Adipose tissue (tissue), 3 donors: ENCODE measurements around the gene MAN2A2. TPM values are rescaled to one million over a fixed set of nuclear protein-coding genes. Genes with fewer than 3 reads are reported as not detected.
"Not testable (repeated sequence)": the region's sequence is repeated elsewhere in the genome, so short reads cannot be mapped to it uniquely, and the experiment has no call there.

Experiments used
- H3K27ac ChIP-seq: one replicate; pipeline ENCODE4 v1.5.1; 2013; ENCODE audit warnings: low read depth, low read length
- WGBS, 3 donors: extraction: QIAGEN DNeasy Blood & Tissue Kit; methylation state at CpG; one replicate each; pipeline ENCODE4 v1.1.7; 2013; 5-methylcytosine and 5-hydroxymethylcytosine counted together
- polyA plus RNA-seq, 3 donors: library from polyadenylated mRNA; stranded (reverse); fragments of 200-250 nt; gene quantifications; one replicate each; pipeline ENCODE4 v1.2.3, GENCODE V29; 2013
- donor health status: healthy with polysubstance abuse.
- donor health status: Bipolar disorder and iron deficiency.
- donor health status: healthy.

Gene MAN2A2
- polyA plus RNA-seq, 3 donors = 49.5 to 68.3 (median 50.2) TPM

DNA sequence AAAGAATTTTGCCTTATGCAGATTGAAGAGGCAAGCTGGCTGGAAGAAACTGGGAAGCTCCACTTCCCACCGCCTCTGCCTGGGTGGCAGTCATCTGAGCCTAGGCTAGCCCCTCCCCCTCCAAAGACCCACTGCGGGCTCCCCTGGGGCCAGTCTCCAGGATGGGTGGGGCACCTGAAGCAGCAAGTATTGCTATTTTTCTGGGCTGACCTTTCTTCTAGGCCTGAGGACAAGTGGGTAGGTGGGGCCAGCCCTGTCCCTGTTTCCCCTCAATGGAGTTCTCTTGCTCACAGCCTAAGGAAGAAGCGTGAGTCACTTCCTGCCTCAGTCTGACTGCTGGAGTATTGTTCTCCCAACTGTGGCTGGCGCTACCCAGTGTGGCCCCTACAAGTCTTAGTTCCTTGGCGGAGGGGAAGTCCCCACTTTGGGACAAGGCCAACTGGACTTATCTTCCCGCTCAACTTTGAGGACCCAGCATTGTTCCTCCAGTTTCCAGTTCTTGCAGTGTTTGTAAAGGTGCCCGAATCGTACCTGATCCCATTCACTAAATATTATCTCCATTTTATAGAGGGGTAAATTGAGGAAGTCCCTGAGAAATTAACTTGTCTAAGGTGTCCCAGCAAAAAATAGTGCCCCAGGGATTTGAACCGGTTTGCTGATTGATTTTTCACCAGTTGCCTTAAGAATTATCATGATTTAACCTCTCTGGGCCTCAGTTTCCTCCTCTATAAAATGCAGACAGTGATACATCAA is 33.3 kb upstream of the MAN2A2 start:
- no peak overlapping the region for H3K27ac ChIP-seq
- 27 to 49% (median 31%) methylated on average over 9 of the region's 9 CpGs for whole genome bisulfite sequencing, 3 donors

DNA sequence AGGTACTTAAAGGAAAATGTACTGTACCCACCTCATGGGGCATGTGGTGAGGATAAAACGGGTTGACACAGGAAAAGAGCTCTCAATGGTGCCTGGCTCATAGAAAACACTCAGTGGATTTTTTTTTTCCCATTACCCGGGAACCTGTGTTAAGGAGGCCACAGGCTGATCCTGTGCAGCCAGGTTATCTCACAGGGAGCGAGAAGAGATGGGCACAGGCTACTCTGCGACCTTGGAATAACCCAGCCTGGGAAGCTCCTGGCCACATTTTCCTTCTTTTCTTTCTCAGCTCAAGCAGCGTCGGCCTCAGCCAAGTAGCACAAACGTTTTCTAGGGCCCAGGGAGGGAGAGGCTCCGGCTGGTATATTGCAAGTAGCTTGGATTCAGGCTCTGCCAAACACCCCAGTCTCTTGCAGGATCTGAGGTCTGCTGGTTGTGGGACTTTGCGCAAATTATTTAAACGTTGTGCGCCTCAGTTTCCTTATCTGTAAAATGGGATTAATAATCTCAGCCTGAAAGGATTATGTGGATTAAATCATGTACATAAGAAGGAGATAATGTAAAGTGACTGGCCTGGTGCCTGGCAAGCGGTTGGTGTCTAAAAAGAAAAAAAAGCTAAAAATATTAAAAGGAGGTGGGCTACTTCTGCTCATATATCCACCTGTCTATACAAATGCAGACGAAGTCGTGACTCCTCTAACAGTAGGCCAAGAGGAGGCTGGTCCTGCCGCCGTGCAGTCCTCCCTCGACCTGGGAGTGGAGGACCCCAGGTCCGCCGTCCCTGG is 32.6 kb upstream of the MAN2A2 start:
- 15 to 27% (median 24%) methylated on average over 19 of the region's 19 CpGs for WGBS, 3 donors
- H3K27ac ChIP-seq = peak overlapping the region; percentile 97

DNA sequence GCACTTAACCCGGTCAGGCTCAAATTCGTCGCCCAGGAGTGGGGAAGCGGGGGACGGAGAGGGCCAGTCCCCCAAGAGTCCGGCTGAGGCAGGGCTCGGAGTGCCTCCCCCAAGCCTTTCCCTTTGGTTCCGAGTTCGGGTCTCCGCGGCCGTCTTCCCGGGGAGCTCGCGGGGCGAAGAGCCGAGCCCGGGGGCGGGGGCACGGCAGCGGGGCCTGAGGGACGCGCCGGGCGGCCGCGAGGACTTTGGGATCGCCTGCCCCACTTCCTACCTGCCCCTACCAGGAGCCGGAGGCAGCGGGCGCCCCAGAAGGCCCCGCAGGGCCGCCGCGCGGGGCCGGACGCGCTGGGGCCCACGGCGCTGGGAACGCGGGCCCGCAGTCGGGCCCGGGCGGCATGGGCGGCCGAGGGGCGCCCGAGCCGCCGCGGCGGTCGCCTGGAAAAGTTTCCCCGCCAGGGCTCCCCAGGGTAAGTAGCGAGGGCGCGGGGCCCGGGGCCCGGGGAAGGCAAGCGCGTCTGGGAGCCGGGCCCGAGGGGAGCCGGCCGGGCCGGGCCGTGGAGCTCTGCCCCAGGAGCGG is 31.9 kb upstream of the MAN2A2 start:
- H3K27ac ChIP-seq = peak overlapping the region; percentile 97
- 0 to 1% (median 1%) methylated on average over 29 to 71 of the region's 71 CpGs for WGBS, 3 donors

DNA sequence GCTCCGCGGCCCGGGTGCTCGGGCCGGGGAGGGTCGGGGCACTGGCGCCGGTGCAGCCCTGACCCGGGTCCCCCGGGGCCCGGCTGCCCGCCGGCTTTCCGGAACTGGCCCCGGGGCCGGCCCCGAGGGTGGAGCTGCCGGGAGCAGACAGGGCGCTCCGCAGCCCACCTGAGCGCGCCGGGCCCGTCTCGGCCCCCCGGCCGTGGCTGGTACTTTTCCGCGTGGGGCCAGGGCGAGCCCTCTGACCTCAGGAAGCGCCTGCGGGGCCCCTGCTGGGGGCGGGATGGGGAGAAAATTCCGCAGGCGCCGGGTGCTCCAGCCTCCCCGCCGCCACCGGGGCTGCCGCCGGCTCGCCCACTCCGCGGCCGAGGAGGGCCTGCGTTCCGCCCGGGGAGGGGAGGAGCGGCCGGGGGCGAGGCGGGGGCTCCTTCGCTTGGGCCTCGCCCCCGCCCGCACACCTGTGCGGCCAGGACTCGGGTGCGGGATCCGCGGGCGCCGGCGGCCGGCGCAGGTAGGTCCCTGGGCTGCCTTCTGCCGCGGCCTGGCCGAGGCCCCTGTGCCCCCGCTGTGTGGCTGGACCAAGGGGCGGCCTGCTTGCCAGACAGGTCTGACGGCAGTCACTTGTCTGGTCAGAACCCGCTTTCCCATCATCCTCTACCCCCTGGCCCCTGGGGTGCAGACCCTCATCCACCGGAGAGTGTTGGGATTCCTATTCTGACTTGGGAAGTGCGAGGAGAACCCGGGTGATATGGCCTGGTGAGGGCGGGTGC is 31.2 kb upstream of the MAN2A2 start:
- peak overlapping the region; percentile 97 for H3K27ac ChIP-seq
- 0 to 1% (median 1%) methylated on average over 34 to 77 of the region's 77 CpGs for WGBS, 3 donors

DNA sequence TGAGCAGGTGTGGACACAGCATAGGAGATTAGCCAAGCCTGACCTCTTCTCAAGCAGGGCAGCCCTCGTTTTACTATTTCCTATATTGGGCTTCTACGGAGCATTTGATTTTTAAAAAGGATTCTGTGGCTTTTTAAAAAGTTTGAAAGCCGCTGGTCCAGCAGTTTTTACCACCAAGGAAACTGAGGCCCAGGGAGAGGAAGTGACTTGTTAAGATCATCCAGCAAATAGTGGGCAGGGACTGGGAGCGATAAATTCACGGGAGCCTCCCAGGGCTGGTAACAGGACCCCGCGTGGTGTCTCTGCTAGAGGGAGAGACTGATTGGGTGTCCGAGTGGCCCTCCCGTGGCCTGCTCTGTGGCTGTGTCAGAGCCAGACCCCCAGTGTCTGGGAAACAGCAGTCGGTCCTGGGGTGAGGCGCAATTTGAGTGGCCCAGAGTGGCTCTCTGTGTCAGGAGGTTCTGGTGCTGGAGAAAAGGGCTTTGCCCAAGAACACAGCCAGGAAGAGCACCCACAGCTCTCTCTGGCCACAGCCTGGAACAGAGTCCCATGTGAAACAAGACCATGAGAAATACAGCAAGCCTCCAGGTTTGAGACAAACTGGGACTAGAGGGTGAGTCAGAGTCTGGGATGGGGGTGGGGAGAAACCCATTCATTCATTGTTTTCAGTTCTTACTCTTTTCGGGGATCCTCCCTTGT is 30.5 kb upstream of the MAN2A2 start:
- 16 to 35% (median 31%) methylated on average over 12 of the region's 12 CpGs for WGBS, 3 donors
- no peak overlapping the region for H3K27ac ChIP-seq

DNA sequence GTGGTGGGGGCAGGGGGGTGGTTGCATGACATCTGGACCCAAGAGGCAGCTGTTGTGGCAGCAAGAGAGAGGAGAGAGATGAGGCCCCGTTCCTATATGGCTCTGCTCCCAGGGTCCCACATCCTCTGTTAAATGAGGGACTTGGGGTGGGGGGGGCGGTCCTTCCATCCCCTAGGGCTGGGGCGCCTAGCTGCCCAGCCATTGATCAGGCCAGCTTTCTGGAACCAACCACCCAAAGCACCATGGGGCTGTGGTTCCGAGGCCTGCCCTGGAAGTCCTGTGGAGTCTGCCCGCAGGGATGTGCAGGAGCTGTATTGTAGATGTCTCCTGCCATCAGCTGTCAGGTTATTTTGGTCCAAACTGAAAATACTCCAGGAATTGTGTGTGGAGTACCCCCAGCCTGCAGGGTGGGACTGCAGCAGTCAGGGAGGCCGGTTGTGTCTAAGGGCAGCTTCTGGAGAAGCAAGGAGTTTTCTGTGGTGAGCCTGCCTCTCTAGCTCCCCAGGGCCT is 29.6 kb upstream of the MAN2A2 start:
- H3K27ac ChIP-seq = no peak overlapping the region
- 28 to 71% (median 68%) methylated on average over 6 of the region's 6 CpGs for WGBS, 3 donors

DNA sequence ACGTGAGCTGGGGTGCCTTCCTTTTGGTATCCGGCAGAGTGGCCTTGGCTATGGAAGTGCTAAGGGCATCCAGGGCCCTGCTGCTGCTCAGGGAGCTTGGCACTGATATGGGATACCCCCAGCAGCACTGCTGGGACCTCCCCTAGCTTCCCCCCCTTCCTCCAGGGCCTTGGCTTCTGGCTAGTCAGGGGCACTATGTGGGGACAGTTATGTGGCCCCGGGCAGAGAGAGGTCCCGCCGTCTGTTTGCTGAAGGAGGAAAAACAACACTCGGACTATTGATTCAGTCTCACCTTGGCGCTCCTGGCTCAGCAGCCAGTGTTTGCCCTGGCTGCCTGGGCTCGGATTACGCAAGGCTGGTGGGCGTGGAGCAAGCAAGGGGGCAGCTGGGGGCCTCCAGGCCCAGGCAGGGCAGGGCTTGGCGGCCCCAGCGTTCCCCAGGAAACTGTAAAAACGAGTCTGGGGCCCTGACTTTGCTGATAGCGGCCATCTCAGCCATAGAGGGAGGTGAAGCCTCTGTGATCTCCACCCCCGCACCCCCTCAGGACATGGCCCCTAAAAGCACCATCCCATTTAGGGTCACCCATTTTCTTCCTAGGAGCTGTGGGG is 29.0 kb upstream of the MAN2A2 start:
- no peak overlapping the region for H3K27ac ChIP-seq
- 13 to 42% (median 38%) methylated on average over 15 of the region's 15 CpGs for WGBS, 3 donors

DNA sequence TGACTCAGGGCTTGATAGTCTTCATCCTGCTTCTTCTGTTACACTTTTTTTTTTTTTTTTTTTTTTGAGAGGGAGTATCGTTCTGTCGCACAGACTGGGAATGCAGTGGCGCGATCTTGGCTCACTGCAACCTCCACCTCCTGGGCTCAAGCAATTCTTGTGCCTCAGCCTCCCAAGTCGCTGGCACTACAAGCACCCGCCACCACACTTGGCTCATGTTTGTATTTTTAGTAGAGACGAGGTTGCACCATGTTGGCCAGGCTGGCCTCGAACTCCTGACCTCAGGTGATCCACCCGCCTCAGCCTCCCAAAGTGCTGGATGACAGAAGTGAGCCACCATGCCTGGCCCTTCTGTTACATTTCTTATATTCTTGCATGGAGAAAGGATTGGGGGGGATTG is 28.1 kb upstream of the MAN2A2 start:
- H3K27ac ChIP-seq = not testable (repeated sequence)
- 68 to 90% (median 90%) methylated on average over 9 of the region's 9 CpGs for WGBS, 3 donors

DNA sequence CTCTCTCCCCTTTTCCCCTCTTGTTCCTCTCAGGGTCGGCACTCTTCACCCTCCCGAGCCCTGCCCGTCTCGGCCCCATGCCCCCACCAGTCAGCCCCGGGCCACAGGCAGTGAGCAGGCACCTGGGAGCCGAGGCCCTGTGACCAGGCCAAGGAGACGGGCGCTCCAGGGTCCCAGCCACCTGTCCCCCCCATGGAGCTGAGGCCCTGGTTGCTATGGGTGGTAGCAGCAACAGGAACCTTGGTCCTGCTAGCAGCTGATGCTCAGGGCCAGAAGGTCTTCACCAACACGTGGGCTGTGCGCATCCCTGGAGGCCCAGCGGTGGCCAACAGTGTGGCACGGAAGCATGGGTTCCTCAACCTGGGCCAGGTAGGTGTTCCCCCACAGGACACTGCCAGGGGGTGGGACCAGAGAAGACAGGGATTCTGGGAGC is 27.5 kb upstream of the MAN2A2 start:
- H3K27ac ChIP-seq = no peak overlapping the region
- 82 to 93% (median 92%) methylated on average over 12 of the region's 12 CpGs for WGBS, 3 donors

DNA sequence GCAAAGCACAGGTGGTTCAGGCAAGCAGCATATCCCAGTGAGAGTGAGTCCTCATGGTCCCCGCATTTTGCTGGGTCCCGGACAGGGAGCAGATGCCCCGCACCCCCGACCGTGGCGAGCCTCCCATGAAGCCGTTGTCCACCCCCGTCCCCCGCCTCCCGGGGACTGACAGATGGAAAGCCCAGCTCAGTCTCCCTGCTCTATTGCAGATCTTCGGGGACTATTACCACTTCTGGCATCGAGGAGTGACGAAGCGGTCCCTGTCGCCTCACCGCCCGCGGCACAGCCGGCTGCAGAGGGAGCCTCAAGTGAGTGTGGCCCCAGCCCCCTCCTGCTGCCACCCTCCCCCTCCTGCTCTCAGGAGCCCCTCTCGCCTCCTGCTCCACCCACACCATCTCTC is 27.1 kb upstream of the MAN2A2 start:
- no peak overlapping the region for H3K27ac ChIP-seq
- WGBS, 3 donors = 88 to 95% (median 91%) methylated on average over 11 to 20 of the region's 20 CpGs

DNA sequence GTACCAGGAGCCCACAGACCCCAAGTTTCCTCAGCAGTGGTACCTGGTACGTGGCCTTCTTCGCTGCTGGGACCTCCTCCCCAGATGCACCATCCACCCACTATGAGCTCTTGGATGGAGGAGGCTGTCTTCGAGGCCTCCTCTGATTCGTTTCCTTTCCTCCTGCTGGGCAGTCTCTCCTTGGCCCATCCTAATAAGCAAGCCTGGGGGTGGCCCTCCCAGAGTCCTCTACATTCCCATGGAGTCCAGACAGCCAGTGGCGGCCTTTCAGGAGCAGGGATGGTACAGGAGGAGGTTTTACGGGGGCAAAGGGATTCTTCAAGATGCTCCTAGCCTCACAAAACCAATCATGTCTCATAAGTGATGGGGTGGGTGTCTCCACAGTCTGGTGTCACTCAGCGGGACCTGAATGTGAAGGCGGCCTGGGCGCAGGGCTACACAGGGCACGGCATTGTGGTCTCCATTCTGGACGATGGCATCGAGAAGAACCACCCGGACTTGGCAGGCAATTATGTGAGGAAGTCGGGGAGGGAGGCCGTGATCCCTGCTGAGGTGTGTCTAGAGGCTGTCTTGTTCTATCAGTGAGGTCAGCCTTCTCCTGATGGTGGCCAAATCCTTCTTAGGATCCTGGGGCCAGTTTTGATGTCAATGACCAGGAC is 26.5 kb upstream of the MAN2A2 start:
- no peak overlapping the region for H3K27ac ChIP-seq
- WGBS, 3 donors = 93 to 95% (median 93%) methylated on average over 15 of the region's 15 CpGs

DNA sequence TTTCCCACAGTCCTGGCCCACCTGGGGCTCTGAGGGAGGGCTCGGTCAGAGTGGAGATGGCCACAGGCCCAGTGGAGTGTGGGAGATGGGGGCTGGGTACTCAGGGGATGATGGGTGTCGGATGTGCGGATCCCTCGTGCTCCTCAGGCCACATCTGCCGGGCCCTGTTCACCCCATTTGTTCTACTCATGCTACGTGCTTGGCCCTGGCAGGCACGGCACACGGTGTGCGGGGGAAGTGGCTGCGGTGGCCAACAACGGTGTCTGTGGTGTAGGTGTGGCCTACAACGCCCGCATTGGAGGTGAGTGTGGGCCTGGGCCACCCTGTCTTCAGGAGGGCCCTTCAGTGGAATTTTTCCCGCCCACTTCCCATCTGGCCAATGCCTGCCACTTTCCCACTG is 25.8 kb upstream of the MAN2A2 start:
- WGBS, 3 donors = 79 to 94% (median 92%) methylated on average over 14 of the region's 14 CpGs
- H3K27ac ChIP-seq = no peak overlapping the region

DNA sequence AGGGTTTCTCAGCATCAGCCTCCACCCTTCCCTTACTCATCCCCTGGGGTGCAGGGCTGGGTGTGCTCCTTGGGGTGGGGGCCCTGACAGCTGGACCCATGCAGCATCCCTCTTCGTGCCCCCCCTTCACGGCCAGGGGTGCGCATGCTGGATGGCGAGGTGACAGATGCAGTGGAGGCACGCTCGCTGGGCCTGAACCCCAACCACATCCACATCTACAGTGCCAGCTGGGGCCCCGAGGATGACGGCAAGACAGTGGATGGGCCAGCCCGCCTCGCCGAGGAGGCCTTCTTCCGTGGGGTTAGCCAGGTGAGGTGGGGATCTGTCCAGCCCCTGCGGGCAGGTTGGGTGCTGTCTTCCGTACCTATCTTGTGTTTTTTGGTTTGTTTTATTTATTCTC is 25.1 kb upstream of the MAN2A2 start:
- WGBS, 3 donors = 94 to 96% (median 95%) methylated on average over 14 of the region's 14 CpGs

DNA sequence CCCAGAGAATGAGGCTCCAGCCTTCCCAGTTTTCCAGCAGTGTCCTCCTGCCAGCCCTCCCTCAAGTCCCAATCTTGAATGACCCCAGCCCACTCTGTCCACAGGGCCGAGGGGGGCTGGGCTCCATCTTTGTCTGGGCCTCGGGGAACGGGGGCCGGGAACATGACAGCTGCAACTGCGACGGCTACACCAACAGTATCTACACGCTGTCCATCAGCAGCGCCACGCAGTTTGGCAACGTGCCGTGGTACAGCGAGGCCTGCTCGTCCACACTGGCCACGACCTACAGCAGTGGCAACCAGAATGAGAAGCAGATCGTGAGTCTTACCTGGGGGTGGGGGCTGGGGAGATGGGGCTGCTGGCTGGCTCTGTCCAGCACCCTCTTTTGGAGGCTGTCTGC is 24.4 kb upstream of the MAN2A2 start:
- WGBS, 3 donors = 70 to 94% (median 94%) methylated on average over 15 of the region's 15 CpGs
- no peak overlapping the region for H3K27ac ChIP-seq

More for the DNA sequence above, 25.1 kb upstream of the MAN2A2 start:
- H3K27ac ChIP-seq = no peak overlapping the region

DNA sequence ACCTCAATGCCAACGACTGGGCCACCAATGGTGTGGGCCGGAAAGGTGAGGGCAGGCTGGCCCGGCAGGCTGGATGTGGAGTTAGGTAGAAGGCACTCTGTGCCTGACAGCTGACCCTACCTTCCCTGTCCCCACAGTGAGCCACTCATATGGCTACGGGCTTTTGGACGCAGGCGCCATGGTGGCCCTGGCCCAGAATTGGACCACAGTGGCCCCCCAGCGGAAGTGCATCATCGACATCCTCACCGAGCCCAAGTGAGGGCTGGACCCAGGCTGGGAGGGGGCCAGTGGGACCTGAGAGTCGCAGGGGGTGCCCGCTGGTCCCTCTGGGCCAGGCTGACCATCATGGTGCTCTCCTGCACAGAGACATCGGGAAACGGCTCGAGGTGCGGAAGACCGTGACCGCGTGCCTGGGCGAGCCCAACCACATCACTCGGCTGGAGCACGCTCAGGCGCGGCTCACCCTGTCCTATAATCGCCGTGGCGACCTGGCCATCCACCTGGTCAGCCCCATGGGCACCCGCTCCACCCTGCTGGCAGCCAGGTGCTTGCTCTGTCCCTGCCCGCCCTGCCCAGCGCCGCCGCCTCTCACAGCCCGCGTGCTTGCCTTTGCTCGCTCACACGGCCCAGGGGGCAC is 23.3 kb upstream of the MAN2A2 start:
- no peak overlapping the region for H3K27ac ChIP-seq
- 92 to 95% (median 94%) methylated on average over 29 to 35 of the region's 35 CpGs for WGBS, 3 donors

DNA sequence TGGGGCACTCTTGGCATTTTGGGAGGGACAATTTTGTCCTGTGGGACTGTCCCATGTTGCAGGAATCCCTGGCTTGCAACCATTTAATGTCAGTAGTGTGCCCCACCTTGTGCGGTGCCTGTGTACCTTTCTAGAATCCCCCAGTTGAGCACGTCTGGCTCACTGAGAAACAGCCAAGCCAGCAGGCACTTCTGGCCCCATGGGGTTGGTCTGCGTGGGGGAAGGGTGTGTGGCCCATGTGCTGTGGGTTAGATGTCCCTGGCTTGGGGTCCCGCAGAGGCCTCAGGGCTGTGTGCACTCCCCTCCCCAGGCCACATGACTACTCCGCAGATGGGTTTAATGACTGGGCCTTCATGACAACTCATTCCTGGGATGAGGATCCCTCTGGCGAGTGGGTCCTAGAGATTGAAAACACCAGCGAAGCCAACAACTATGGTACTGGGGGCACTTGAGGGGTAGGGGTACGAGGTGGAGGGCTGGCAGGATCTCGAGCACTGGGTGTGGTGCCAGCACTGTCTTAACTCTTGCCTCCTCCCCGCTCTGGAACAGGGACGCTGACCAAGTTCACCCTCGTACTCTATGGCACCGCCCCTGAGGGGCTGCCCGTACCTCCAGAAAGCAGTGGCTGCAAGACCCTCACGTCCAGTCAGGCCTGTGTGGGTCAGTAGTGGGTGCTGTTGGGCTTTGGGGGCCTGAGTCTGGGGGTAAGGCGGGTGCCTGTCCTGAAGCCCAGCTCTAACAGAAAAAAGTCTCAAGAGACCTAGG is 22.5 kb upstream of the MAN2A2 start:
- WGBS, 3 donors = 83 to 92% (median 89%) methylated on average over 16 of the region's 16 CpGs
- no peak overlapping the region for H3K27ac ChIP-seq
